Middle frontal gyrus (tissue), 1 donor: ENCODE data around the gene SDHC.
A peak's percentile ranks its signal among the peaks of the same experiment; 100 is the strongest.
"Not testable (repeated sequence)": the region's sequence is repeated elsewhere in the genome, so short reads cannot be mapped to it uniquely, and the experiment has no call there.

Experiments used
- DNase-seq: peaks from one replicate; pipeline ENCODE4 v3.0.0-alpha.2; 2015; ENCODE audit warnings: low spot score; ENCODE audit errors: extremely low spot score

Gene SDHC

GRCh38 chr1:161382214-161383019 lies 68.2 kb downstream of the SDHC start:
- peak; percentile 59 for DNase-seq

- no peak for DNase-seq
Observed at GRCh38 chr1:161388639-161389038, 74.5 kb downstream of the SDHC start.

GRCh38 chr1:161389158-161389557 lies 75.0 kb downstream of the SDHC start:
- not testable (repeated sequence) for DNase-seq

- DNase-seq: peak; percentile 88
Observed at GRCh38 chr1:161389691-161390558, 75.7 kb downstream of the SDHC start.

DNA sequence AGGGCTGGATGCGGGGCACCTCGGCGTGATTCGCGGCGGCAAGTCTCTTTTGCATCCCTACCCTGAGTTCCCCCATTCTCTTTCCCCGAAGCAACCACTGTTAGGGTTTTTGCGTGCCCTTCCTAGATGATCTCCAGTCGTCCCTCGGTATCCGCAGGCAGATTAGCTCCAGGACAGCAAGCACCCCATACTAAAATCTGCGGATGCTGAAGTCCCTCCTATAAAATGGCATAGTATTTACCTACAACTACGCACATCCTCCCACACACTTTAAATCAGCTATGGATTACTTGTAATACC lies 76.3 kb downstream of the SDHC start:
- DNase-seq: no peak

- DNase-seq: not testable (repeated sequence)
Observed at GRCh38 chr1:161391136-161391535, 77.0 kb downstream of the SDHC start.

GRCh38 chr1:161391611-161392010 lies 77.4 kb downstream of the SDHC start:
- no peak for DNase-seq

DNA sequence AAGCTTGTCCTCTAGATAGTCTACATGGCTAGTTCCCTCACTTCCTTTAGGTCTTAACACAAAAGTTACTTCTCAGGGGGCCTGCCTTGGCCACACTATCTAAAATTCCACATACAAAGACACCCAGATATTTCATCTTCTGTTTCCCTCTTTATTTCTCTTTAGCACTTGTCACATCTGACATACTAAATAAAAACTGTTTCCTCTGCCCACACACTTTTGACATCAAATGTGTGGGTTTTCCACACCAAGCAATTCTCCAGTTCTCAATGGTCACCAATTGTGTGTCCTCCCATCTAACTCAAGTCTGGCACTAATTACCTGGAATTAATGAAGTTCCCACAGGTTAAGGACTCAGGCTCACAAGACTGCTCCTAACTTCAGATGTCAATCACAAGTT lies 79.0 kb downstream of the SDHC start:
- DNase-seq: no peak

DNA sequence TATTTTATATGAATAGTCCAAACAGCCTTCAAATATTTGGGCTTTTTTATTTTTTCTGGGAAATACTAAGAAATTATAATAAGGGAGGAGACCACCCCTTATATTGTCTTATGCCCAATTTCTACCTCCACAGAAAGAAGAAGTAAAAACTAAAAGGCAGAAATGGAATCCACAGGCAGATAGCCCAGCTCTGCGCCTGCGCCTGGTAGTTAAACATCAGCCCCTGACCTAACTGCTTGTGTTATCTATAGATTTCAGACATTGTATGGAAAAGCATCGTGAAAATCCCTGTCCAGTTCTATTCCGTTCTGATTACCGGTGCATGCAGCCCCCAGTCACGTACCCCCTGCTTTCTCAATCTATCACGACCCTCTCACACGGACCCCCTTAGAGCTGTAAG lies 82.9 kb downstream of the SDHC start:
- DNase-seq: not testable (repeated sequence)

DNA sequence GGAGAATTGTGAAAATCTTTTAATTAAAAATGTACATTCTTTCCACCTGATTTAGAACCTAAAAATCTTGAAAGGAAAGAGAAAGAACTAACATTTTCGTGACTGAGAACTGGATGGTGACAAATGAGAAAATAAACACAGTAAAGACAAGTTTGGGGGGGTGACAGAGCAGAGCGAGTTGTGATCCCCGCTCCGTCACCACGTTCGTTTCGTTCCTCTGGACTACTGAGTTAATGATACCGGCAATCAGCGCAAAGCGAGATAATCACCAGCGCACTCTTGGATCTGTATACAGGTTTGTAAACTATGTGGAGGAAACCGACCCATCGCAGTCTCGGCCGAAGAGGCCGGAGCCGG lies 84.7 kb downstream of the SDHC start:
- peak; percentile 4 for DNase-seq

DNA sequence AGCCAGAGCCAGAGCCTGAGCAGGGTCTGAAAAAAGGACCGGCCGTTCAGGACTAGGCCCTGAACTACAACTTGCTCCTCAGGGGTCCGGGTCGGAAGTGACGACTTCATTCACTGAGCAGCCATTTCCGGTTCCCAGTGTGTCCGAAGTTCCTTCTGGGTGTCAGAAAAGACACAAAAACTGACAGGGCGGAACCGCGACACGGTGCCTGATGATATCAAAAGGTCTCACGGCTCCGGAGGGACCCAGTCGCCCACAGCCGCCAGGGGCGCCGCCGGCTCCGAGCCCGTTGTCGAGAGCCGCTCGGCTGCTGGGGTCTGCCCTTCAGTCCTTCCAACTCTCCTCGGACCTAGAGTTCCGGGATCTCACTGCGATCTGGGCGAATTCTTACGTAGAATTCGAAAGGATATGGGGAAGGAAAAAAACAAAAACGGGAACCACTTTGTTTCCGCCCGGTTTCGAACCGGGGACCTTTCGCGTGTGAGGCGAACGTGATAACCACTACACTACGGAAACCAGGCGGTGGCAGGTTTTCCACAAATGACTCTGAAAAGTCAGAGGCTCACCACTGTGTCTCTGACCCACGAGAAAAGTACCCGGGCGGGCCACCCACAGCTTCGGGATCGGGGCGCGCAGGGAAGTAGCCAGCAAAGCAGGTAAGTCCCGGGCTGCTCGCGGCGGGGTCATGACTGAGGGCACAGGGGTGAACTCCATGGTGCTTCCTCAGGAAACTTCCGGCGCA lies 85.2 kb downstream of the SDHC start:
- DNase-seq: peak; percentile 81

DNA sequence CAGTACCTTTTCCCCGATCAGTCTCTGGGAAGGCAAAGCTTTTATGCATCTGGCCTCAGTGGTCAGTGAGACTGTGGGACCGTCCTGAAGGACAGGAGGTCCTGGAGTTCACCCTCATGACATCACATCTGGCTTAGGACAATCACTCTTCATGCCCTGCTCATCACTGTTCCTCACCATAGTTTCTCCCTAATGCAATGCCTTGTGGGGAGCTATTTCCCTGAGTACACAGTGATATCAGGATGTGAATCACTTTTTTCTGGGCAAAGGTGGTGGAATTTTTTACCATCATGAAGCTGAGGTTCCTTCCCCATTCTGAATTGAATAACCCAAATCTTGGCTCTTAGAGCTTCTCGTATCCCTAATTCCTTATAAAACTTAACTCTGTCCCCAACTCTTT lies 88.3 kb downstream of the SDHC start:
- no peak for DNase-seq

GRCh38 chr1:161404051-161404597 lies 89.9 kb downstream of the SDHC start:
- no peak for DNase-seq

DNA sequence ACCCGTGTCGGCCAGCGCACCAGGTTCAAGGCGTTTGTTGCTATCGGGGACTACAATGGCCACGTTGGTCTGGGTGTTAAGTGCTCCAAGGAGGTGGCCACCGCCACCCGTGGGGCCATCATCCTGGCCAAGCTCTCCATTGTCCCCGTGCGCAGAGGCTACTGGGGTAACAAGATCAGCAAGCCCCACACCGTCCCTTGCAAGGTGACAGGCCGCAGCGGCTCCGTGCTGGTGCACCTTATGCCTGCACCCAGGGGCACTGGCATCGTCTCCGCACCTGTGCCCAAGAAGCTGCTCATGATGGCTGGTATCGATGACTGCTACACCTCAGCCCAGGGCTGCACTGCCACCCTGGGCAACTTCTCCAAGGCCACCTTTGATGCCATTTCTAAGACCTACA lies 92.4 kb downstream of the SDHC start:
- not testable (repeated sequence) for DNase-seq

DNA sequence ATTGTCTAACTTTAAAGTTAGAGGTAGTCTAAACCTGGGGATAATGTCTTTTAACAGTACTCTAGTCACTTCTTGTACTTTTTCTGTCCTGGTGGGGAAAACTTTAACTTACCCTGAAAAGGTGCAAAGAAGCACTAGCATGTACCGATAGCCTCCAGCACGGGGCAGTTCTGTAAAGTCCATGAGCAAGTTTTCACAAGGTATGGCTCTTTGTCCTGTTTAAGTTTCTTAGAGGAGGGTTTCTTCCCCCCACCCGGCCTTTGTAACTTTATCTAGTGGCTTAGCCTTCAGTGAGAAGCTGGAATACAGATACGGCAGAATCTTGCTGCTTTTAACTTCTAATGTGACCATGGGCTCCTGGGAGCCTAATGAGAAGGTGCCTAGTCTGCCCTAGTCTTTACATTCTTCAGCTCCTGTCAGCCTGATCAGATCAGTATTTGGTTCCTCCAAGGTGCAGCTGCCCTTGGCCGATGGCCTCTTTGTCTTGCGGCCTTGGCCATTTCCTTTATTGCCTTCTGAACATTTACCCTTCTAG lies 93.3 kb downstream of the SDHC start:
- no peak for DNase-seq

- no peak for DNase-seq
Observed at GRCh38 chr1:161408429-161409052, 94.4 kb downstream of the SDHC start.

- not testable (repeated sequence) for DNase-seq
Observed at GRCh38 chr1:161409848-161410635, 95.9 kb downstream of the SDHC start.

DNA sequence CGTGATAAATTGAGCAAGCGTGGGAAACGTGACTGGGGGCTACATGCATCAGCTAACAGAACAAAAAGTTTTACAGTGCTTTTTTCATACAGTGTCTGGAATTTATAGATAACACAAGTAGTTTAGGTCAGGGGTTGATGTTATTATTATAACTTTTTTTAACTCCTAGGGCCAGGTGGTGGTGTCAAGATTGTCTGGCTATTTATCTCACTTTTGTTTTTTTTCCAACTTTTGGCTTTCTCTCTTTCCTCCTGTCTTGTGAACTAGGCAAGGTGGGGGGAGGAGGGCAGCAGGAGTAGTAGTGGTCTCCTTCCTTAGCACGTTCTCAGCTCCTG lies 96.4 kb downstream of the SDHC start:
- not testable (repeated sequence) for DNase-seq
